SK-N-SH (cell line): Measurements from ENCODE around the gene SETD3.

Source experiments
- CHD2 ChIP-seq: fragments of 150-350 bp; IDR thresholded peaks from 2 replicates; pipeline ENCODE4 v1.6.1; 2018; ENCODE audit warnings: low read length; ENCODE audit not compliant: partially characterized antibody
- CTCF ChIP-seq: fragments of 200-600 bp; sonication (generic); IDR thresholded peaks from 2 replicates; pipeline ENCODE4 v1.6.1; 2017; ENCODE audit warnings: antibody characterized with exemption, mild to moderate bottlenecking, moderate library complexity
- EP300 ChIP-seq, 2 experiments: IDR thresholded peaks; 2 replicates each; pipeline versions ENCODE4 v1.4.0 to v1.6.1; 2012; ENCODE audit warnings: borderline replicate concordance in 1 of 2, low read depth in 1 of 2, low read length in 1 of 2
- EZH2phosphoT487 ChIP-seq: fragments of 200-600 bp; sonication (generic); IDR thresholded peaks from 2 replicates; pipeline ENCODE4 v1.6.1; 2017; ENCODE audit warnings: low read depth, mixed run types, mild to moderate bottlenecking, antibody characterized with exemption, moderate library complexity, borderline replicate concordance
- JUND ChIP-seq: IDR thresholded peaks from 2 replicates; pipeline ENCODE4 v1.4.0; 2012
- MAX ChIP-seq: IDR thresholded peaks from 2 replicates; pipeline ENCODE4 v1.4.0; 2012; ENCODE audit warnings: low read depth
- POLR2AphosphoS5 ChIP-seq: IDR thresholded peaks from 2 replicates; pipeline ENCODE4 v1.6.1; 2012; ENCODE audit warnings: low read depth, low read length
- RAD21 ChIP-seq: IDR thresholded peaks from 2 replicates; pipeline ENCODE4 v1.6.1; 2012; ENCODE audit warnings: mild to moderate bottlenecking, low read length
- SIN3A ChIP-seq: IDR thresholded peaks from 2 replicates; pipeline ENCODE4 v1.6.1; 2012; ENCODE audit warnings: low read depth, mild to moderate bottlenecking, low read length, moderate library complexity, borderline replicate concordance
- USF1 ChIP-seq: IDR thresholded peaks from 2 replicates; pipeline ENCODE4 v1.4.0; 2012; ENCODE audit warnings: low read depth, borderline replicate concordance

GRCh38 chr14:99387880-99388279, 92.8 kb downstream of the SETD3 start:
- no peak for TF ChIP-seq CTCF
- no peak for TF ChIP-seq MAX
- TF ChIP-seq EZH2phosphoT487: no peak
- no peak for TF ChIP-seq CHD2
- no peak for TF ChIP-seq RAD21
- no peak for TF ChIP-seq POLR2AphosphoS5
- TF ChIP-seq USF1: no peak
- no peak for TF ChIP-seq SIN3A
- TF ChIP-seq EP300 (IDR thresholded peaks at IDR 0.05; ENCODE audit: borderline replicate concordance in 1 of 2, low read depth in 1 of 2, low read length in 1 of 2): no peak
- TF ChIP-seq JUND: no peak
